ENCODE data around the gene FBF1. TPM values are rescaled to one million over a fixed set of nuclear protein-coding genes. Genes with fewer than 3 reads are reported as not detected.
A peak's percentile ranks its signal among the peaks of the same experiment; 100 is the strongest.

The FBF1 gene
- total and polyA plus RNA-seq, 9 of the 15 experiments (the other 6 are each of a cell fraction or from before 2014, with no cell fraction given) = 0.46 to 14.9 (median 7.5) TPM

- TF ChIP-seq ZBTB11 (CRISPR knock-in tag; IDR thresholded peaks at IDR 0.05) = peak in 1 of 3 experiments; percentile 79; a peak in 2 of 6 replicates
- TF ChIP-seq AFF4 (CRISPR knock-in tag; IDR thresholded peaks at IDR 0.05) = peak; percentile 90; the same call in 1 of the 2 replicates
- no peak for TF ChIP-seq BCOR (IDR thresholded peaks at IDR 0.05)
- TF ChIP-seq, protein P1, sequence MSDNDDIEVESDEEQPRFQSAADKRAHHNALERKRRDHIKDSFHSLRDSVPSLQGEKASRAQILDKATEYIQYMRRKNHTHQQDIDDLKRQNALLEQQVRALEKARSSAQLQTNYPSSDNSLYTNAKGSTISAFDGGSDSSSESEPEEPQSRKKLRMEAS (CRISPR knock-in tag; IDR thresholded peaks at IDR 0.05) = peak; percentile 88
- TF ChIP-seq, protein P2, sequence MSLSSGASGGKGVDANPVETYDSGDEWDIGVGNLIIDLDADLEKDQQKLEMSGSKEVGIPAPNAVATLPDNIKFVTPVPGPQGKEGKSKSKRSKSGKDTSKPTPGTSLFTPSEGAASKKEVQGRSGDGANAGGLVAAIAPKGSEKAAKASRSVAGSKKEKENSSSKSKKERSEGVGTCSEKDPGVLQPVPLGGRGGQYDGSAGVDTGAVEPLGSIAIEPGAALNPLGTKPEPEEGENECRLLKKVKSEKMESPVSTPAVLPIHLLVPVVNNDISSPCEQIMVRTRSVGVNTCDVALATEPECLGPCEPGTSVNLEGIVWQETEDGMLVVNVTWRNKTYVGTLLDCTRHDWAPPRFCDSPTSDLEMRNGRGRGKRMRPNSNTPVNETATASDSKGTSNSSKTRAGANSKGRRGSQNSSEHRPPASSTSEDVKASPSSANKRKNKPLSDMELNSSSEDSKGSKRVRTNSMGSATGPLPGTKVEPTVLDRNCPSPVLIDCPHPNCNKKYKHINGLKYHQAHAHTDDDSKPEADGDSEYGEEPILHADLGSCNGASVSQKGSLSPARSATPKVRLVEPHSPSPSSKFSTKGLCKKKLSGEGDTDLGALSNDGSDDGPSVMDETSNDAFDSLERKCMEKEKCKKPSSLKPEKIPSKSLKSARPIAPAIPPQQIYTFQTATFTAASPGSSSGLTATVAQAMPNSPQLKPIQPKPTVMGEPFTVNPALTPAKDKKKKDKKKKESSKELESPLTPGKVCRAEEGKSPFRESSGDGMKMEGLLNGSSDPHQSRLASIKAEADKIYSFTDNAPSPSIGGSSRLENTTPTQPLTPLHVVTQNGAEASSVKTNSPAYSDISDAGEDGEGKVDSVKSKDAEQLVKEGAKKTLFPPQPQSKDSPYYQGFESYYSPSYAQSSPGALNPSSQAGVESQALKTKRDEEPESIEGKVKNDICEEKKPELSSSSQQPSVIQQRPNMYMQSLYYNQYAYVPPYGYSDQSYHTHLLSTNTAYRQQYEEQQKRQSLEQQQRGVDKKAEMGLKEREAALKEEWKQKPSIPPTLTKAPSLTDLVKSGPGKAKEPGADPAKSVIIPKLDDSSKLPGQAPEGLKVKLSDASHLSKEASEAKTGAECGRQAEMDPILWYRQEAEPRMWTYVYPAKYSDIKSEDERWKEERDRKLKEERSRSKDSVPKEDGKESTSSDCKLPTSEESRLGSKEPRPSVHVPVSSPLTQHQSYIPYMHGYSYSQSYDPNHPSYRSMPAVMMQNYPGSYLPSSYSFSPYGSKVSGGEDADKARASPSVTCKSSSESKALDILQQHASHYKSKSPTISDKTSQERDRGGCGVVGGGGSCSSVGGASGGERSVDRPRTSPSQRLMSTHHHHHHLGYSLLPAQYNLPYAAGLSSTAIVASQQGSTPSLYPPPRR (CRISPR knock-in tag; IDR thresholded peaks at IDR 0.05; ENCODE audit: borderline replicate concordance) = no peak
- TF ChIP-seq ZNF445 (CRISPR knock-in tag; IDR thresholded peaks at IDR 0.05; ENCODE audit: low read depth) = no peak
- no peak for TF ChIP-seq ZBTB12 (CRISPR knock-in tag; IDR thresholded peaks at IDR 0.05)
Measured at GRCh38 chr17:75940727-75941441, at the start of gene FBF1 (continued).
